Lung (tissue), 12 donors: Measurements from ENCODE around the gene CPEB4. TPM values are rescaled to one million over a fixed set of nuclear protein-coding genes. Genes with fewer than 3 reads are reported as not detected.

ENCODE experiments used
- ATAC-seq: fragments of 200-7000 bp; cut with Tn5 transposase; one replicate; pipeline ENCODE4 v1.9.1; 2020; ENCODE audit warnings: moderate number of reproducible peaks; ENCODE audit not compliant: insufficient read depth, low FRiP score
- DNase-seq, 3 donors: peaks; one replicate each; pipeline ENCODE4 v3.0.0-alpha.2; 2013 to 2017
- H3K27ac ChIP-seq, 2 donors: one replicate each; pipeline ENCODE4 v1.5.1; 2013; ENCODE audit warnings: mild to moderate bottlenecking in 2 of 2, moderate library complexity in 2 of 2, control low read depth in 1 of 2, inconsistent platforms in 1 of 2, low read depth in 1 of 2, low read length in 1 of 2
- H3K27me3 ChIP-seq, 3 donors: one replicate each; pipeline ENCODE4 v1.5.1; 2013; ENCODE audit warnings: low read length in 2 of 3; ENCODE audit not compliant: control insufficient read depth in 3 of 3, insufficient read depth in 3 of 3
- H3K36me3 ChIP-seq, 4 donors: one replicate each; pipeline ENCODE4 v1.5.1; 2013; ENCODE audit warnings: low read length in 4 of 4, mild to moderate bottlenecking in 1 of 4, moderate library complexity in 1 of 4; ENCODE audit not compliant: control insufficient read depth in 4 of 4, insufficient read depth in 4 of 4
- H3K4me1 ChIP-seq, 5 donors: one replicate each; pipeline ENCODE4 v1.5.1; 2013; ENCODE audit warnings: low read length in 5 of 5, mild to moderate bottlenecking in 2 of 5, moderate library complexity in 1 of 5; ENCODE audit not compliant: control insufficient read depth in 5 of 5, insufficient read depth in 5 of 5
- H3K4me3 ChIP-seq: one replicate; pipeline ENCODE4 v1.5.1; 2013; ENCODE audit warnings: mild to moderate bottlenecking, control low read depth, moderate library complexity
- H3K9ac ChIP-seq, 2 donors: one replicate each; pipeline ENCODE4 v1.5.1; 2013; ENCODE audit warnings: low read length in 2 of 2, control low read depth in 1 of 2; ENCODE audit not compliant: insufficient read depth in 1 of 2
- H3K9me3 ChIP-seq, 4 donors: one replicate each; pipeline ENCODE4 v1.5.1; 2013; ENCODE audit warnings: low read length in 3 of 4, mild to moderate bottlenecking in 1 of 4, moderate library complexity in 1 of 4; ENCODE audit not compliant: control insufficient read depth in 4 of 4, insufficient read depth in 3 of 4
- WGBS, 2 donors: extraction: QIAGEN DNeasy Blood & Tissue Kit; methylation state at CpG; one replicate each; pipeline ENCODE4 v1.1.7; 2013; 5-methylcytosine and 5-hydroxymethylcytosine counted together
- polyA plus RNA-seq, 2 donors: library from polyadenylated mRNA; stranded (reverse); fragments of 200-250 nt; gene quantifications; one replicate each; pipeline ENCODE4 v1.2.1, GENCODE V29; 2013
- total RNA-seq, 2 donors: library from RNA; depleted of rRNA in 1 of 2; stranded (reverse); fragments of >200 nt in 1 of 2; gene quantifications; one replicate each; pipeline ENCODE4 v1.2.1, GENCODE V29; 2014 to 2021
- TF ChIP-seq, protein P1 (sequence below): IDR thresholded peaks from 2 replicates; pipeline ENCODE4 v1.5.1; 2012; ENCODE audit warnings: mild to moderate bottlenecking; ENCODE audit errors: control extremely low read depth, extremely low read depth
- donor health status: control.
- donor health status: control.
- donor health status: Bipolar disorder and iron deficiency.
- donor health status: healthy.
- donor health status: DM: yes; HTN: yes; CAD: no.

The CPEB4 gene
- total and polyA plus RNA-seq, 4 donors = 9.1 to 62.2 (median 39.1) TPM

DNA sequence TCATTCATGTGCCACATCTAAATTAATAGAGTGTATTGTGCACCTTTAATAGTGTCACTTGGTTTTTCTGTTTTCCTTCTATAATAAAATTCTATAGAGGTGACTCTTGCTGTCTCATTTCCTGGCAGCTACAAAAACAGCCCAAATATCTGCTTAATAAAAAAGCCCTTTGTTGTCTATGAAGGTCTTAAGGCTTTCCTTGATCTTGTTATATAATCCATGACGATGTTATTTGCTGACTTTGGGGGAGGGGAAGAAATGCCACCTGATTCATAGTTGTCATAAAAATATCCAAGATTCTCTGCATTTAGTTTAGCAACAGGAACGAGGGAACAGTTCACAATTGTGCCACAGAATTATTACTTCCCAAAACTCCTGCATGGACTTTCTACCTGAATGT, 31.3 kb downstream of the CPEB4 start:
- DNase-seq (no peak), ATAC-seq (no peak)
- peaks cover 0 to under 1% (median 0%) of the 10 kb centered on the region in 4 donors for H3K36me3 ChIP-seq
- H3K9ac ChIP-seq = no peak overlapping the region
- WGBS, 2 donors = 23 to 26% methylated on average over 2 of the region's 2 CpGs
- H3K27ac ChIP-seq = peak overlapping the region in 1 of 2 donors; percentile 53
- TF ChIP-seq, protein P1, sequence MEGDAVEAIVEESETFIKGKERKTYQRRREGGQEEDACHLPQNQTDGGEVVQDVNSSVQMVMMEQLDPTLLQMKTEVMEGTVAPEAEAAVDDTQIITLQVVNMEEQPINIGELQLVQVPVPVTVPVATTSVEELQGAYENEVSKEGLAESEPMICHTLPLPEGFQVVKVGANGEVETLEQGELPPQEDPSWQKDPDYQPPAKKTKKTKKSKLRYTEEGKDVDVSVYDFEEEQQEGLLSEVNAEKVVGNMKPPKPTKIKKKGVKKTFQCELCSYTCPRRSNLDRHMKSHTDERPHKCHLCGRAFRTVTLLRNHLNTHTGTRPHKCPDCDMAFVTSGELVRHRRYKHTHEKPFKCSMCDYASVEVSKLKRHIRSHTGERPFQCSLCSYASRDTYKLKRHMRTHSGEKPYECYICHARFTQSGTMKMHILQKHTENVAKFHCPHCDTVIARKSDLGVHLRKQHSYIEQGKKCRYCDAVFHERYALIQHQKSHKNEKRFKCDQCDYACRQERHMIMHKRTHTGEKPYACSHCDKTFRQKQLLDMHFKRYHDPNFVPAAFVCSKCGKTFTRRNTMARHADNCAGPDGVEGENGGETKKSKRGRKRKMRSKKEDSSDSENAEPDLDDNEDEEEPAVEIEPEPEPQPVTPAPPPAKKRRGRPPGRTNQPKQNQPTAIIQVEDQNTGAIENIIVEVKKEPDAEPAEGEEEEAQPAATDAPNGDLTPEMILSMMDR = no peak
- no peak overlapping the region for H3K4me3 ChIP-seq
- H3K27me3 ChIP-seq = no peaks in the 10 kb centered on the region
- H3K9me3 ChIP-seq = no peaks in the 10 kb centered on the region
- peaks cover 0 to 22% (median 6%) of the 10 kb centered on the region in 5 donors for H3K4me1 ChIP-seq

DNA sequence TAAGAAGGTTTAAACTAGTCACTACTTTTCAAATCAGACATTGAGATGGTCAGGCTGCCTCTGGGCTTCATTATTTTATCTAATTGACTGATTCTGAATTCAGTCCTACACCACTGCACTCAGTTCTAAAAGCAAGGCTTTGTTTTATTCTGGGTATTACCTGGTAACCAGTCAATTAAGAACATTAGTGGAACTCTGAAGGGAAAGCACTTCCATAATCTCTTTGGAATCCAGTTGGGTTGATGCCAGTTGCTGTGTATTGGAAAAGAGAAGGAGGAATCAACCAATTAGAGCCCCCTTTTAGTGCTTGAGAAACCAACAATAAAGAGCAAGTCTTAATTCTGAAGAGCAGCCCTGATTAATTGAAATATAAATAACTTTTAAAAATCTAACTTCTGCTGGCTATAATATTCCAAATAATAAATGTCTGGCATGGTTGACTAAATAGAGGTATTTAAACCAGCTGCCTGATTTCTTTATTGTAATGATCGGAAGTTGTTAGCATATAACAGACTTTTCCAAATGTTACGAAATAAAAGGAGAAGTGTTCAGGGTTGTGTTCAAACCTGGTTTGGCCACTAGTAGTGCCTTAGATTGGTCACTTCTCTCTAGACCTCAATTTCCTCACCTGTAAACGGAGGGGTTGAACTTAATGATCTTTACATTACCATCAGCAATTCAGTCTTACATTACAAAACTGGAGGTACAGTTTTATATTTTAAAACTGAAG, 32.0 kb downstream of the CPEB4 start:
- no peak overlapping the region for H3K9ac ChIP-seq
- ATAC-seq (no peak), DNase-seq (no peak)
- H3K4me1 ChIP-seq = peaks cover 0 to 29% (median 8%) of the 10 kb centered on the region in 5 donors
- H3K4me3 ChIP-seq = no peak overlapping the region
- WGBS, 2 donors = 38 to 66% methylated on average over 3 of the region's 3 CpGs
- TF ChIP-seq, protein P1 = no peak
- H3K27me3 ChIP-seq = no peaks in the 10 kb centered on the region
- H3K9me3 ChIP-seq = no peaks in the 10 kb centered on the region
- peaks cover 0 to 4% (median 0%) of the 10 kb centered on the region in 4 donors for H3K36me3 ChIP-seq
- H3K27ac ChIP-seq = peak overlapping the region in 1 of 2 donors; percentile 84

GRCh38 chr5:173920866-173921555, 32.9 kb downstream of the CPEB4 start:
- peaks cover 0 to 4% (median 0%) of the 10 kb centered on the region in 4 donors for H3K36me3 ChIP-seq
- H3K27ac ChIP-seq = peak overlapping the region; percentile 75 to 84
- DNase-seq = no peak
- H3K4me1 ChIP-seq = peaks cover 0 to 35% (median 8%) of the 10 kb centered on the region in 5 donors
- H3K9ac ChIP-seq = no peak overlapping the region
- TF ChIP-seq, protein P1 = no peak
- no peaks in the 10 kb centered on the region for H3K27me3 ChIP-seq
- WGBS, 2 donors = 56 to 58% methylated on average over 3 of the region's 3 CpGs
- H3K9me3 ChIP-seq = no peaks in the 10 kb centered on the region
- no peak overlapping the region for H3K4me3 ChIP-seq
- no peak for ATAC-seq
